ENCODE data around the gene ENC1.

DNA sequence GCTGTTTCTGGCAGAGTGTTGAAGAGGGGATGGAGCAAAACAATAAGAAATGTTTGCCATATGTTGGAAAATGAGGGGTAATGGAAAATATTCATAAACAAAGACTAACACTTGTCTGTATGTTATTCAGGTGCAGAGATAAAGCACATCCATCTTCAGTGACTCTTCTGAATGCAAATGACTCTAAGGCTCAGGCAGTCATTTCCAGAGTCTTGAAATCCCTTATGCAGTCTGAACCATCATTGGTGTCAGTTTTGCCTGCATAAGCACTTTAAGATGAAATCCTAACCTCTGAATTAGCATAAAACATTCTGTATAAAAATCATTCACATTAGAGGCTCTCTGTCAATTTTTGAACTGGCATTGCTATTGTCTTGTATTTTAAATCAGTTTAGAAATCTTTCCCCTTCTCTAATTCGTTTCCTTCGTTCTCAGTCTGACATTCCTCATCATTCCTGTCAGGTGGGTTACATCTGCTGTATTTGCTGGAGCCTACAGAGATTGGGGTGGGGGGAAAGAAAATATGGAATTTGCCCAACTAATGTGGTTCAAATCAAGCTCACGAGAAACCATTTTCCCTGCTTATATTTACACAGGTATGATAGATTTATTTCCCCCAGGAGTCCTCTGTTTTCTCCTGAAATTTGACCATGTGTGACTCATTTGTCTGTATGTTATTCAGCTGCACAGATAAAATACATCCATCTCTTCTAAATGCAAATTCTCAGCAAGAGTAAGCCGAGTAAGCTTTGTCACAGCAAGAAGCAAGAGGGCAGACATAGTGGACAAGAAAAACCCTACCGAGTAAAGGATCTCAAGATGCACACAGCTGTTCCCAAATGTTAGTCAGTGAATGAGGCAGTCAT, 31.6 kb downstream of the ENC1 start:
- TF ChIP-seq GATA3 (IDR thresholded peaks at IDR 0.05; ENCODE audit: low read depth, low read length), result no peak
- no peak for TF ChIP-seq GATA2 (IDR thresholded peaks at IDR 0.05; ENCODE audit: low read depth, low read length)
